ENCODE results near the gene ZNF385B. TPM values are rescaled to one million over a fixed set of nuclear protein-coding genes. Genes with fewer than 3 reads are reported as not detected.

Gene ZNF385B
- polyA plus RNA-seq, 4 donors: 0.21 to 2.3 (median 0.22) TPM; not detected in 1

DNA sequence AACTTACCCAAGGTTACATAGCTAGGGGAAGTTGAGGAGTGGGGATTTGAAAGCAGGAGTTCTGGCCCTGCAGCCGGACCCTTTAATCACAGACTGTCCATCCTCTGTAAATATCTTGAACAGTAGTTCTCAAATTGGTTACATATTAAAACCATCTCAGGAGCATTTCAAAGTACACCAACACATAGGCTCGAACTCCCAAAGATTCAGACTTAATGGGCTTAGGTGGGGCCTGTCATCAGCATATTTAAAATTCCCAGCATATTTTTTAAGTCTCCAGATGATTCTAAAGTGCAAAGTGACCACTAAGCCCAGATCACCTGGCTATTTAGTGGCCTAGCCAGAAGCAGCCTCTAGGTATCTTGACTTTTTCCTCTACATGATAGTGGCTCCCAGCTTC is 192.2 kb downstream of the ZNF385B start:
- H3K4me3 ChIP-seq (ENCODE audit: low read depth in 1 of 3, low read length in 3 of 3): no peak overlapping the region
- 34 to 62% (median 38%) methylated on average over 2 of the region's 2 CpGs for WGBS, 3 donors
- H3K36me3 ChIP-seq (ENCODE audit: control insufficient read depth in 3 of 3, insufficient read depth in 2 of 3, low read depth in 1 of 3, low read length in 3 of 3): no peaks in the 10 kb centered on the region
- no peak for FAIRE-seq
- H3K27ac ChIP-seq (ENCODE audit: low read depth in 1 of 3, low read length in 2 of 3): no peak overlapping the region
- peaks cover 0 to 5% (median 0%) of the 10 kb centered on the region in 3 donors for H3K4me1 ChIP-seq (ENCODE audit: control insufficient read depth in 3 of 3, insufficient read depth in 2 of 3, low read depth in 1 of 3, low read length in 2 of 3)
- no peaks in the 10 kb centered on the region for H3K27me3 ChIP-seq (ENCODE audit: control insufficient read depth in 3 of 3, insufficient read depth in 3 of 3, low read length in 3 of 3)
- no peaks in the 10 kb centered on the region for H3K9me3 ChIP-seq (ENCODE audit: control insufficient read depth in 2 of 2, insufficient read depth in 1 of 2, low read depth in 1 of 2, low read length in 1 of 2)
- DNase-seq: peak in 1 of 2 donors; percentile 18

GRCh38 chr2:179664972-179665812 is 196.2 kb downstream of the ZNF385B start:
- Histone ChIP-seq H3K9me3 (ENCODE audit: control insufficient read depth in 2 of 2, insufficient read depth in 1 of 2, low read depth in 1 of 2, low read length in 1 of 2) (no peaks in the 10 kb centered on the region), H3K27ac (ENCODE audit: low read depth in 1 of 3, low read length in 2 of 3) (no peak overlapping the region), H3K4me3 (ENCODE audit: low read depth in 1 of 3, low read length in 3 of 3) (no peak overlapping the region), H3K4me1 (ENCODE audit: control insufficient read depth in 3 of 3, insufficient read depth in 2 of 3, low read depth in 1 of 3, low read length in 2 of 3) (no peaks in the 10 kb centered on the region), H3K36me3 (ENCODE audit: control insufficient read depth in 3 of 3, insufficient read depth in 2 of 3, low read depth in 1 of 3, low read length in 3 of 3) (no peaks in the 10 kb centered on the region), H3K27me3 (ENCODE audit: control insufficient read depth in 3 of 3, insufficient read depth in 3 of 3, low read length in 3 of 3) (no peaks in the 10 kb centered on the region)
- whole genome bisulfite sequencing, 3 donors: 76 to 87% (median 78%) methylated on average over 12 of the region's 12 CpGs
- DNase-seq (no peak), FAIRE-seq (no peak)

DNA sequence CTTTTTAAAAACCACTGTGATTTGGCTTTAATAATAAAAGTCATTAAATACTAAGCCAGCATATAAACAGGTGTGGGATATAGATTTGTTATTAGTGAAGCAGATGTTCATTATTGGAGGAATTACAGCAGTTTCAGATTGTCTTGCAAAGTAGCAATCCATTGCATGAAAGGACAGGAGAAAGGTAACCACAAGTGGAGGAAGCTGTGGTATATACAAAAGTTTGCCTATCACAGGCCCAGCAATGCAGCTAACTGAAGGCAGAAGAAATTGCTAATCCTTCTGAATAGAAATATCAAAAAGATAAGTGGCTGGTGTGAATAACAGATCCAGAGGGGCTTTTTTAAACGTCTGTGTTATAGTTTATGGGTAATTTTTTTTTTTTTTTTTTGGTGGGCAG is 199.4 kb downstream of the ZNF385B start:
- DNase-seq: no peak
- no peak overlapping the region for H3K4me3 ChIP-seq (ENCODE audit: low read depth in 1 of 3, low read length in 3 of 3)

DNA sequence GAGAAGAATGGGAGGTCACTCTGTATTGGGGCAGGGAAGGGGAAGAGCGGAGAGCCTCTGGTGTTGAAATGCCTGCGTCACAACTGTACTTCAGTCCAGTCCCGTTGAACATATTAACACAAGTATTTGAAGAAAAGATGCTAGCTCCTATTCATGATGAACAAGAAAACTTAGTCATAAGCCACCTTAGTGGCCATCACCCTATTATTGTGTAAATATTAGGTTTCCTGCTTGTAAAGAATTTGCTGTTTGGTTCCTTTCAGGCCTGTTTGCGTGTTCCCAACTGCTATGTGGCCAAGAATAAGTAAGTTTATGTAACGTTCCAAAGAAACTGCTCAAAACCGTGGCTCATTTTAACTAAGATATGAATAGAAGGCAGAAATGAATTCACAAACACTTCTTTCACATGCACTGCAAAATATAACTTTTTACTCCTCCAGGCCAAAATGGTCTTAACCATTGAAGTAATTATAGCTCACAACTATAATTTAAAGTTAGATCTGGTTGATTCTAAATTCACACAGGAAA is 204.3 kb downstream of the ZNF385B start:
- no peaks in the 10 kb centered on the region for H3K9me3 ChIP-seq (ENCODE audit: control insufficient read depth in 2 of 2, insufficient read depth in 1 of 2, low read depth in 1 of 2, low read length in 1 of 2)
- no peaks in the 10 kb centered on the region for H3K27me3 ChIP-seq (ENCODE audit: control insufficient read depth in 3 of 3, insufficient read depth in 3 of 3, low read length in 3 of 3)
- no peaks in the 10 kb centered on the region for H3K4me1 ChIP-seq (ENCODE audit: control insufficient read depth in 3 of 3, insufficient read depth in 2 of 3, low read depth in 1 of 3, low read length in 2 of 3)
- DNase-seq (no peak), FAIRE-seq (no peak)
- no peak overlapping the region for H3K4me3 ChIP-seq (ENCODE audit: low read depth in 1 of 3, low read length in 3 of 3)
- WGBS, 3 donors: 85 to 88% (median 85%) methylated on average over 6 of the region's 6 CpGs
- no peak overlapping the region for H3K27ac ChIP-seq (ENCODE audit: low read depth in 1 of 3, low read length in 2 of 3)
- no peaks in the 10 kb centered on the region for H3K36me3 ChIP-seq (ENCODE audit: control insufficient read depth in 3 of 3, insufficient read depth in 2 of 3, low read depth in 1 of 3, low read length in 3 of 3)

More for the DNA sequence above, 199.4 kb downstream of the ZNF385B start:
- H3K4me1 ChIP-seq (ENCODE audit: control insufficient read depth in 3 of 3, insufficient read depth in 2 of 3, low read depth in 1 of 3, low read length in 2 of 3): no peaks in the 10 kb centered on the region
- H3K9me3 ChIP-seq (ENCODE audit: control insufficient read depth in 2 of 2, insufficient read depth in 1 of 2, low read depth in 1 of 2, low read length in 1 of 2): no peaks in the 10 kb centered on the region
- H3K27me3 ChIP-seq (ENCODE audit: control insufficient read depth in 3 of 3, insufficient read depth in 3 of 3, low read length in 3 of 3): no peaks in the 10 kb centered on the region
- WGBS, 3 donors: 56 to 72% (median 68%) methylated on average over 1 of the region's 1 CpG
- no peak overlapping the region for H3K27ac ChIP-seq (ENCODE audit: low read depth in 1 of 3, low read length in 2 of 3)
- no peak for FAIRE-seq
- H3K36me3 ChIP-seq (ENCODE audit: control insufficient read depth in 3 of 3, insufficient read depth in 2 of 3, low read depth in 1 of 3, low read length in 3 of 3): no peaks in the 10 kb centered on the region

DNA sequence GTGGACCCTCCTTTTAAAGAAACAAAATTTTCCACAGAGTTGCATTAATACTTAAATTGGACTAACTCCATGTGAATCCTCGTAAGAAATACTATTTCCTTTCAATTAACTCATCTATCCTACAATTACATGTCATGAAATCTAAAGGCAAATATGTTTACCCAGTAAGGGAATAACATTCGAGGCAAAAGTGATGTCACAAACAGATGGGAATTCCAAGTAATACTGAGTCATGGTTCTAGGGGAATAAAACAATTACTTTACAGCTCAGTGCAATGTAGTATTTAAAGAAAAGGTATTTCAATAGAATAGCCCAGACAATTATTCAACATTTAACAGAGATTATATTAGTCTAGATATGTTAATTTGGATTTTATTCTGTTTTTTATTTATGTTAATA is 205.8 kb downstream of the ZNF385B start:
- no peak for DNase-seq

GRCh38 chr2:179654806-179655205 is 206.6 kb downstream of the ZNF385B start:
- 85 to 91% (median 85%) methylated on average over 2 of the region's 2 CpGs for WGBS, 3 donors
- no peaks in the 10 kb centered on the region for H3K36me3 ChIP-seq (ENCODE audit: control insufficient read depth in 3 of 3, insufficient read depth in 2 of 3, low read depth in 1 of 3, low read length in 3 of 3)
- no peaks in the 10 kb centered on the region for H3K4me1 ChIP-seq (ENCODE audit: control insufficient read depth in 3 of 3, insufficient read depth in 2 of 3, low read depth in 1 of 3, low read length in 2 of 3)
- no peak for FAIRE-seq
- no peak for DNase-seq
- no peak overlapping the region for H3K27ac ChIP-seq (ENCODE audit: low read depth in 1 of 3, low read length in 2 of 3)
- no peaks in the 10 kb centered on the region for H3K27me3 ChIP-seq (ENCODE audit: control insufficient read depth in 3 of 3, insufficient read depth in 3 of 3, low read length in 3 of 3)
- no peaks in the 10 kb centered on the region for H3K9me3 ChIP-seq (ENCODE audit: control insufficient read depth in 2 of 2, insufficient read depth in 1 of 2, low read depth in 1 of 2, low read length in 1 of 2)
- H3K4me3 ChIP-seq (ENCODE audit: low read depth in 1 of 3, low read length in 3 of 3): no peak overlapping the region

More for the DNA sequence above, 205.8 kb downstream of the ZNF385B start:
- FAIRE-seq: no peak
- Histone ChIP-seq H3K36me3 (ENCODE audit: control insufficient read depth in 3 of 3, insufficient read depth in 2 of 3, low read depth in 1 of 3, low read length in 3 of 3) (no peaks in the 10 kb centered on the region), H3K27ac (ENCODE audit: low read depth in 1 of 3, low read length in 2 of 3) (no peak overlapping the region), H3K4me3 (ENCODE audit: low read depth in 1 of 3, low read length in 3 of 3) (no peak overlapping the region), H3K27me3 (ENCODE audit: control insufficient read depth in 3 of 3, insufficient read depth in 3 of 3, low read length in 3 of 3) (no peaks in the 10 kb centered on the region), H3K4me1 (ENCODE audit: control insufficient read depth in 3 of 3, insufficient read depth in 2 of 3, low read depth in 1 of 3, low read length in 2 of 3) (no peaks in the 10 kb centered on the region), H3K9me3 (ENCODE audit: control insufficient read depth in 2 of 2, insufficient read depth in 1 of 2, low read depth in 1 of 2, low read length in 1 of 2) (no peaks in the 10 kb centered on the region)
- 27 to 51% (median 30%) methylated on average over 2 of the region's 2 CpGs for WGBS, 3 donors

DNA sequence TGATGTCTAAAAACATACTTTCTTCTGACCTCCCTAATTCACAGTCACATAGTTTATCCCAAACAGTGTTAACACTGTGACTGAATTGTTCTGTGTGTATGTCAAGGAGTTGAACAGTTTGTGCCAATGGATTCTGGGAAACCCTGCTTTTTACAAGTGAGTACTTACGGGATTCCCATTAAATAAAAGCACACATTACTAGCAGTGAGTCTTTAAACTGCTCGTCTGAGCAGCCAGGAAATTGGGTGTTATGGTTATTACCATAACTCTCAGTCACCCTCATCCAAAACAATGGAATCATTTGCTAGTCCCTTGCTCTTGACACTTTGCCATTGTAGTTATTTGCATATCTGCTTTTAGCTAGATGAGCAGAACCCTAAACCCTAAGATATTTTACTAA is 209.1 kb downstream of the ZNF385B start:
- FAIRE-seq: no peak
- no peaks in the 10 kb centered on the region for H3K4me1 ChIP-seq (ENCODE audit: control insufficient read depth in 3 of 3, insufficient read depth in 2 of 3, low read depth in 1 of 3, low read length in 2 of 3)
- no peaks in the 10 kb centered on the region for H3K9me3 ChIP-seq (ENCODE audit: control insufficient read depth in 2 of 2, insufficient read depth in 1 of 2, low read depth in 1 of 2, low read length in 1 of 2)
- no peak overlapping the region for H3K4me3 ChIP-seq (ENCODE audit: low read depth in 1 of 3, low read length in 3 of 3)
- H3K27me3 ChIP-seq (ENCODE audit: control insufficient read depth in 3 of 3, insufficient read depth in 3 of 3, low read length in 3 of 3): no peaks in the 10 kb centered on the region
- DNase-seq: no peak
- H3K27ac ChIP-seq (ENCODE audit: low read depth in 1 of 3, low read length in 2 of 3): no peak overlapping the region
- WGBS, 3 donors: 24 to 34% (median 33%) methylated on average over 2 of the region's 2 CpGs
- H3K36me3 ChIP-seq (ENCODE audit: control insufficient read depth in 3 of 3, insufficient read depth in 2 of 3, low read depth in 1 of 3, low read length in 3 of 3): no peaks in the 10 kb centered on the region

DNA sequence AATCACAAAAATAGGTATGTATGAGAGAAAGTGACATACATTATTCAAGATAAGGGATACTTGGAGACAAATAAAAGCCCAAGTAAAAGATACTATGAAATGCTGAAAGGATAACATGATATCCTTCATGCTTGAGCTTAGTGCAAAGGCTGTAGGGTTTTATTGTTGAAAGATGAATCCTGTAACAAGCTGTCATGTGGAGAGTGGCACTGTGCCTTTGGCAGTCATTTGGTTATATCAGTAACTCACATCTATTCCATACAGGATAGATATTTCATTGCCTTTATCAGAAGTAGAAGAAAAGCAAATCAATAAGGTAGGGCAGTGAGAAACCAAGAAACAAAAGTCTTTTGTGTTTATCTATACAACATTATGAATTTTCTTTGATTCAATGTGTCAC is 211.0 kb downstream of the ZNF385B start:
- no peak overlapping the region for H3K4me3 ChIP-seq (ENCODE audit: low read depth in 1 of 3, low read length in 3 of 3)
- no peaks in the 10 kb centered on the region for H3K27me3 ChIP-seq (ENCODE audit: control insufficient read depth in 3 of 3, insufficient read depth in 3 of 3, low read length in 3 of 3)
- no peak overlapping the region for H3K27ac ChIP-seq (ENCODE audit: low read depth in 1 of 3, low read length in 2 of 3)
- H3K36me3 ChIP-seq (ENCODE audit: control insufficient read depth in 3 of 3, insufficient read depth in 2 of 3, low read depth in 1 of 3, low read length in 3 of 3): no peaks in the 10 kb centered on the region
- H3K4me1 ChIP-seq (ENCODE audit: control insufficient read depth in 3 of 3, insufficient read depth in 2 of 3, low read depth in 1 of 3, low read length in 2 of 3): no peaks in the 10 kb centered on the region
- FAIRE-seq: no peak
- no peaks in the 10 kb centered on the region for H3K9me3 ChIP-seq (ENCODE audit: control insufficient read depth in 2 of 2, insufficient read depth in 1 of 2, low read depth in 1 of 2, low read length in 1 of 2)
- DNase-seq: no peak
